HepG2 (cell line): ENCODE measurements around the gene TOMM40L. TPM values are rescaled to one million over a fixed set of nuclear protein-coding genes. Genes with fewer than 3 reads are reported as not detected.

Experiments used
- AGO2 ChIP-seq: fragments of 200-400 bp; formaldehyde crosslinking; optimal IDR thresholded peaks from 2 replicates; pipeline ENCODE3; 2017; ENCODE audit warnings: mild to moderate bottlenecking, low read depth, low read length, moderate library complexity
- ARHGAP35 ChIP-seq: sonication (generic); formaldehyde crosslinking; IDR thresholded peaks from 2 replicates; pipeline ENCODE4 v1.9.0; 2022; ENCODE audit warnings: mild to moderate bottlenecking, inconsistent platforms, moderate library complexity, missing genetic modification reagents, borderline replicate concordance
- CENPT ChIP-seq: sonication (generic); formaldehyde crosslinking; IDR thresholded peaks from 2 replicates; pipeline ENCODE4 v1.8.0; 2022; ENCODE audit warnings: low read depth, mild to moderate bottlenecking, moderate library complexity, missing genetic modification reagents
- CREBL2 ChIP-seq: sonication (generic); formaldehyde crosslinking; IDR thresholded peaks from 2 replicates; pipeline ENCODE4 v1.8.1; 2023; ENCODE audit warnings: missing genetic modification reagents, mild to moderate bottlenecking, borderline replicate concordance
- E2F5 ChIP-seq: sonication (generic); formaldehyde crosslinking; conservative IDR thresholded peaks from 2 replicates; pipeline ENCODE4 v1.4.0; 2020; ENCODE audit warnings: missing genetic modification reagents
- ETV6 ChIP-seq: sonication (generic); formaldehyde crosslinking; conservative IDR thresholded peaks from 2 replicates; pipeline ENCODE4 v1.4.0; 2020; ENCODE audit warnings: missing genetic modification reagents
- KAT2B ChIP-seq: fragments of 150-350 bp; IDR thresholded peaks from 2 replicates; pipeline ENCODE4 v1.6.1; 2014; ENCODE audit warnings: low read depth, low read length, borderline replicate concordance
- KDM5B ChIP-seq: sonication (generic); formaldehyde crosslinking; IDR thresholded peaks from 2 replicates; pipeline ENCODE4 v1.4.0; 2020; ENCODE audit warnings: missing genetic modification reagents, mild to moderate bottlenecking, borderline replicate concordance
- KDM6A ChIP-seq: IDR thresholded peaks from 2 replicates; pipeline ENCODE4 v1.6.1; 2016; ENCODE audit warnings: low read depth
- KLF9 ChIP-seq: IDR thresholded peaks from 2 replicates; pipeline ENCODE4 v1.6.1; 2016; ENCODE audit warnings: low read depth
- NAIF1 ChIP-seq: sonication (generic); formaldehyde crosslinking; IDR thresholded peaks from 2 replicates; pipeline ENCODE4 v1.5.0; 2020; ENCODE audit warnings: mild to moderate bottlenecking, missing genetic modification reagents, borderline replicate concordance
- SIX4 ChIP-seq: sonication (generic); formaldehyde crosslinking; IDR thresholded peaks from 2 replicates; pipeline ENCODE4 v1.4.0; 2020; ENCODE audit warnings: missing genetic modification reagents
- SNRNP70 ChIP-seq: fragments of 200-400 bp; formaldehyde crosslinking; IDR thresholded peaks from 2 replicates; pipeline ENCODE4 v1.6.1; 2017; ENCODE audit warnings: mild to moderate bottlenecking, low read depth, low read length, moderate library complexity
- STAT6 ChIP-seq: sonication (generic); formaldehyde crosslinking; IDR thresholded peaks from 2 replicates; pipeline ENCODE4 v1.4.0; 2020; ENCODE audit warnings: missing genetic modification reagents, mild to moderate bottlenecking, borderline replicate concordance
- TBP ChIP-seq: sonication (generic); formaldehyde crosslinking; IDR thresholded peaks from 2 replicates; pipeline ENCODE4 v1.5.0; 2020; ENCODE audit warnings: missing genetic modification reagents
- ZNF552 ChIP-seq: sonication (generic); formaldehyde crosslinking; IDR thresholded peaks from 2 replicates; pipeline ENCODE4 v1.9.0; 2022; ENCODE audit warnings: missing genetic modification reagents, mild to moderate bottlenecking, borderline replicate concordance
- ZNF556 ChIP-seq: sonication (generic); formaldehyde crosslinking; IDR thresholded peaks from 2 replicates; pipeline ENCODE4 v1.4.0; 2020; ENCODE audit warnings: mild to moderate bottlenecking, missing genetic modification reagents, borderline replicate concordance
- ZNF564 ChIP-seq: sonication (generic); formaldehyde crosslinking; IDR thresholded peaks from 2 replicates; pipeline ENCODE4 v1.8.1; 2023; ENCODE audit warnings: mild to moderate bottlenecking, missing genetic modification reagents
- ZNF609 ChIP-seq: sonication (generic); formaldehyde crosslinking; IDR thresholded peaks from 2 replicates; pipeline ENCODE4 v1.4.0; 2020; ENCODE audit warnings: mild to moderate bottlenecking, missing genetic modification reagents, borderline replicate concordance
- ZNF770 ChIP-seq: sonication (generic); formaldehyde crosslinking; IDR thresholded peaks from 2 replicates; pipeline ENCODE4 v1.5.0; 2020; ENCODE audit warnings: mild to moderate bottlenecking, missing genetic modification reagents
- polyA plus RNA-seq, 8 experiments: library from polyadenylated mRNA; depleted of rRNA in 3 of 8; stranded (reverse) in 7 of 8; unstranded in 1 of 8; fragments of >200 nt; fragmentation: Illumina TruSeq in 4 of 8; extraction: Trizol in 4 of 8; gene quantifications; 2 replicates each; pipeline versions ENCODE4 v1.2.1 to v1.2.3, GENCODE V29; 2011 to 2016; ENCODE audit warnings: low read depth in 4 of 8, missing spikeins in 1 of 8, mixed read lengths in 1 of 8; ENCODE audit not compliant: insufficient read depth in 1 of 8
- total RNA-seq, 5 experiments: library from RNA; depleted of rRNA; stranded (reverse); fragments of >200 nt; fragmentation: Illumina TruSeq; extraction: Trizol; gene quantifications; 2 replicates each; pipeline ENCODE4 v1.2.3, GENCODE V29; 2016; ENCODE audit warnings: low read depth in 1 of 5

Gene TOMM40L
- total and polyA plus RNA-seq, 2 of the 13 experiments (the other 11 are each of a cell fraction or from before 2014, with no cell fraction given) = 14.1 to 26.2 TPM

GRCh38 chr1:161177936-161178244 lies 48.0 kb upstream of the TOMM40L start (continued):
- TF ChIP-seq ZNF556 = no peak
- no peak for TF ChIP-seq KLF9
- TF ChIP-seq E2F5 = no peak
- 0 out of 2 replicates have a peak, but pooled peaks have one; percentile 3 for TF ChIP-seq STAT6 (CRISPR knock-in tag)
- no peak for TF ChIP-seq KDM6A (CRISPR knock-in tag)
- no peak for TF ChIP-seq ZNF609 (CRISPR knock-in tag)
- TF ChIP-seq CREBL2 (CRISPR knock-in tag) = no peak
- TF ChIP-seq NAIF1 (CRISPR knock-in tag) = peak; percentile 48; the same call in 1 of the 2 replicates
- no peak for TF ChIP-seq SIX4
- no peak for TF ChIP-seq AGO2
- no peak for TF ChIP-seq ZNF564 (CRISPR knock-in tag)
- TF ChIP-seq ETV6 (CRISPR knock-in tag) = no peak
- TF ChIP-seq ARHGAP35 (CRISPR knock-in tag) = no peak
- no peak for TF ChIP-seq CENPT (CRISPR knock-in tag)
- TF ChIP-seq KAT2B = no peak
- TF ChIP-seq ZNF552 = no peak
- no peak for TF ChIP-seq KDM5B (CRISPR knock-in tag)
- no peak for TF ChIP-seq TBP (CRISPR knock-in tag)
- TF ChIP-seq SNRNP70 = no peak
- TF ChIP-seq ZNF770 (CRISPR knock-in tag) = no peak
